Mesothelial cell of epicardium (in vitro differentiated cells): ENCODE measurements around the gene DPH5. TPM values are rescaled to one million over a fixed set of nuclear protein-coding genes. Genes with fewer than 3 reads are reported as not detected.
"Not testable (repeated sequence)": the region's sequence is repeated elsewhere in the genome, so short reads cannot be mapped to it uniquely, and the experiment has no call there.

Experiments used
- DNase-seq, 2 experiments: peaks; one replicate each; pipeline ENCODE4 v3.0.0; 2021; ENCODE audit warnings: low spot score in 2 of 2; ENCODE audit not compliant: unreplicated experiment in 2 of 2
- H3K27ac Mint-ChIP-seq: 2 replicates; pipeline ENCODE4 v1.8.0; 2021; ENCODE audit warnings: mixed read lengths
- H3K27me3 Mint-ChIP-seq: 2 replicates; pipeline ENCODE4 v1.8.0; 2021; ENCODE audit warnings: low read depth, mixed read lengths
- H3K36me3 Mint-ChIP-seq: 2 replicates; pipeline ENCODE4 v1.8.0; 2021; ENCODE audit warnings: mixed read lengths
- H3K4me1 Mint-ChIP-seq: 2 replicates; pipeline ENCODE4 v1.8.0; 2021; ENCODE audit warnings: mixed read lengths
- H3K4me3 Mint-ChIP-seq: 2 replicates; pipeline ENCODE4 v1.8.0; 2021; ENCODE audit warnings: mild to moderate bottlenecking, moderate library complexity, mixed read lengths
- H3K9me3 Mint-ChIP-seq: 2 replicates; pipeline ENCODE4 v1.8.0; 2021; ENCODE audit warnings: mixed read lengths
- CTCF ChIP-seq: fragments of 200-600 bp; sonication (generic); IDR thresholded peaks from one replicate; pipeline ENCODE4 v1.5.0; 2021; ENCODE audit warnings: antibody characterized with exemption; ENCODE audit not compliant: unreplicated experiment
- total RNA-seq: library from RNA; stranded (reverse); gene quantifications from 3 replicates; pipeline ENCODE4 v1.2.1, GENCODE V29; 2021

DPH5 gene
- total RNA-seq, 1 donor from 2014 or later, result 61.7 TPM

GRCh38 chr1:100953960-100954730 lies 71.4 kb downstream of the DPH5 start:
- H3K4me3 Mint-ChIP-seq, result no peak overlapping the region

GRCh38 chr1:100952970-100953369 lies 72.6 kb downstream of the DPH5 start:
- not testable (repeated sequence) for H3K9me3 Mint-ChIP-seq, H3K27ac Mint-ChIP-seq, H3K27me3 Mint-ChIP-seq, DNase-seq, H3K4me3 Mint-ChIP-seq
- peaks cover 11% of the 10 kb centered on the region for H3K4me1 Mint-ChIP-seq
- H3K36me3 Mint-ChIP-seq, result peaks cover 35% of the 10 kb centered on the region

More at GRCh38 chr1:100953960-100954730, 71.4 kb downstream of the DPH5 start:
- Mint-ChIP-seq H3K27me3 (no peaks in the 10 kb centered on the region), H3K4me1 (peaks cover 11% of the 10 kb centered on the region), H3K36me3 (peaks cover 25% of the 10 kb centered on the region), H3K9me3 (no peaks in the 10 kb centered on the region), H3K27ac (peak overlapping the region; percentile 1)
- TF ChIP-seq CTCF, result no peak
- no peak for DNase-seq

- H3K4me1 Mint-ChIP-seq, result peaks cover 11% of the 10 kb centered on the region
- H3K9me3 Mint-ChIP-seq, result peaks cover 14% of the 10 kb centered on the region
- H3K27me3 Mint-ChIP-seq, result no peaks in the 10 kb centered on the region
- no peak overlapping the region for H3K27ac Mint-ChIP-seq
- TF ChIP-seq CTCF, result no peak
- H3K4me3 Mint-ChIP-seq, result no peak overlapping the region
- no peak for DNase-seq
- peaks cover 42% of the 10 kb centered on the region for H3K36me3 Mint-ChIP-seq
These were observed 73.4 kb downstream of the DPH5 start for GRCh38 chr1:100952104-100952745.

GRCh38 chr1:100950781-100951180 lies 74.8 kb downstream of the DPH5 start:
- Mint-ChIP-seq H3K9me3 (peaks cover 29% of the 10 kb centered on the region), H3K4me1 (peaks cover 11% of the 10 kb centered on the region), H3K36me3 (peaks cover 57% of the 10 kb centered on the region), H3K27me3 (no peaks in the 10 kb centered on the region), H3K4me3 (no peak overlapping the region), H3K27ac (peak overlapping the region; percentile 7)
- no peak for TF ChIP-seq CTCF
- DNase-seq, result no peak

- no peak for TF ChIP-seq CTCF
- no peak overlapping the region for H3K27ac Mint-ChIP-seq
- H3K4me1 Mint-ChIP-seq, result peaks cover 10% of the 10 kb centered on the region
- no peaks in the 10 kb centered on the region for H3K27me3 Mint-ChIP-seq
- H3K9me3 Mint-ChIP-seq, result peaks cover 31% of the 10 kb centered on the region
- no peak overlapping the region for H3K4me3 Mint-ChIP-seq
- no peak for DNase-seq
- H3K36me3 Mint-ChIP-seq, result peaks cover 61% of the 10 kb centered on the region
These were observed 75.2 kb downstream of the DPH5 start for GRCh38 chr1:100950337-100950736.

GRCh38 chr1:100949515-100950158 lies 75.9 kb downstream of the DPH5 start:
- DNase-seq, H3K4me1 Mint-ChIP-seq, H3K4me3 Mint-ChIP-seq, H3K27me3 Mint-ChIP-seq, H3K27ac Mint-ChIP-seq: not testable (repeated sequence)
- Mint-ChIP-seq H3K9me3 (peaks cover 31% of the 10 kb centered on the region), H3K36me3 (peaks cover 67% of the 10 kb centered on the region)

- not testable (repeated sequence) for H3K27ac Mint-ChIP-seq, H3K4me1 Mint-ChIP-seq, H3K4me3 Mint-ChIP-seq, H3K27me3 Mint-ChIP-seq, DNase-seq
- peaks cover 31% of the 10 kb centered on the region for H3K9me3 Mint-ChIP-seq
- peaks cover 70% of the 10 kb centered on the region for H3K36me3 Mint-ChIP-seq
These were observed 76.7 kb downstream of the DPH5 start for GRCh38 chr1:100948721-100949405.

GRCh38 chr1:100947816-100948215 lies 77.8 kb downstream of the DPH5 start:
- not testable (repeated sequence) for DNase-seq, H3K4me3 Mint-ChIP-seq, H3K4me1 Mint-ChIP-seq, H3K27me3 Mint-ChIP-seq, H3K27ac Mint-ChIP-seq
- peaks cover 31% of the 10 kb centered on the region for H3K9me3 Mint-ChIP-seq
- H3K36me3 Mint-ChIP-seq, result peaks cover 70% of the 10 kb centered on the region

- H3K27ac Mint-ChIP-seq, DNase-seq, H3K27me3 Mint-ChIP-seq, H3K4me3 Mint-ChIP-seq: not testable (repeated sequence)
- Mint-ChIP-seq H3K36me3 (peaks cover 63% of the 10 kb centered on the region), H3K4me1 (peaks cover 11% of the 10 kb centered on the region), H3K9me3 (peaks cover 31% of the 10 kb centered on the region)
These were observed 79.5 kb downstream of the DPH5 start for GRCh38 chr1:100946064-100946463.
